Panc1 (cell line): ENCODE measurements around the gene KRT15. TPM values are rescaled to one million over a fixed set of nuclear protein-coding genes. Genes with fewer than 3 reads are reported as not detected.

ENCODE experiments used
- ATAC-seq: fragments of 200-7000 bp; cut with Tn5 transposase; 2 replicates; pipeline ENCODE4 v1.9.1; 2020; ENCODE audit warnings: mild to moderate bottlenecking, moderate library complexity
- BruUV-seq: library from RNA; stranded (reverse); fragments of 400-500 nt; replicated peaks from 2 replicates; lab custom pipeline; 2021; lab: Mats Ljungman, UMichigan
- CTCF ChIA-PET: fragments of 300-600 bp; sonication (Branson Sonifier 250); formaldehyde crosslinking; loops from one replicate; lab custom pipeline; 2022; ENCODE audit warnings: antibody characterized with exemption; lab: Charles Lee
- POLR2A ChIA-PET: fragments of 300-600 bp; sonication (Branson Sonifier 250); formaldehyde crosslinking; loops from one replicate; lab custom pipeline; 2022; ENCODE audit warnings: antibody characterized with exemption; lab: Charles Lee
- DNase-seq: peaks from one replicate; pipeline ENCODE4 v3.0.0-alpha.2; 2010; ENCODE audit warnings: low read depth, low spot score
- H3K27ac ChIP-seq: 2 replicates; pipeline ENCODE4 v1.5.1; 2011; ENCODE audit warnings: mild to moderate bottlenecking, low read length, inconsistent platforms
- H3K27me3 ChIP-seq: fragments of 200-500 bp; sonication (Bioruptor generic); 2 replicates; pipeline ENCODE4 v1.6.0; 2014; ENCODE audit warnings: low read length, inconsistent platforms; ENCODE audit not compliant: control insufficient read depth, insufficient read depth
- H3K36me3 ChIP-seq: fragments of 200-500 bp; sonication (Bioruptor generic); 2 replicates; pipeline ENCODE4 v1.5.1; 2014; ENCODE audit warnings: inconsistent platforms, mild to moderate bottlenecking, low read length, moderate library complexity; ENCODE audit not compliant: control insufficient read depth, insufficient read depth
- H3K4me1 ChIP-seq: 2 replicates; pipeline ENCODE4 v1.5.1; 2011; ENCODE audit warnings: inconsistent platforms, mild to moderate bottlenecking, low read length, moderate library complexity; ENCODE audit not compliant: control insufficient read depth, insufficient read depth
- H3K4me3 ChIP-seq, 2 experiments: 2 replicates each; pipeline ENCODE4 v1.5.1; 2011 to 2012; ENCODE audit warnings: low read depth in 2 of 2, low read length in 2 of 2, mild to moderate bottlenecking in 2 of 2, inconsistent platforms in 1 of 2, moderate library complexity in 1 of 2
- H3K9me3 ChIP-seq: fragments of 200-500 bp; sonication (Bioruptor generic); 2 replicates; pipeline ENCODE4 v1.5.1; 2014; ENCODE audit warnings: low read depth, mild to moderate bottlenecking, inconsistent platforms, low read length, moderate library complexity; ENCODE audit not compliant: control insufficient read depth, insufficient read depth
- POLR2AphosphoS5 ChIP-seq: IDR thresholded peaks from 2 replicates; pipeline ENCODE4 v1.6.1; 2012; ENCODE audit warnings: mild to moderate bottlenecking, low read depth, low read length, moderate library complexity
- SIN3A ChIP-seq: IDR thresholded peaks from 2 replicates; pipeline ENCODE4 v1.6.1; 2012; ENCODE audit warnings: low read depth, mild to moderate bottlenecking, low read length, moderate library complexity, borderline replicate concordance; ENCODE audit not compliant: insufficient read depth
- TCF7L2 ChIP-seq: IDR thresholded peaks from 2 replicates; pipeline ENCODE4 v1.6.1; 2011; ENCODE audit warnings: mild to moderate bottlenecking, low read depth, low read length, inconsistent platforms
- in situ Hi-C: cut with HindIII; loops from 2 replicates; pipeline ENCODE4 v1.10.0; 2016; ENCODE audit warnings: low sequenced_read_pairs, low pct_unique_long_range_greater_than_20kb
- intact Hi-C: fragments of 100-400 bp; cut with micrococcal nuclease; formaldehyde crosslinking; loops from one replicate; pipeline ENCODE4 v1.10.0; 2022; ENCODE audit not compliant: unreplicated experiment
- total RNA-seq: library from RNA; stranded (reverse); gene quantifications from one replicate; pipeline ENCODE4 v1.2.1, GENCODE V29; 2021; ENCODE audit not compliant: unreplicated experiment
- TF ChIP-seq, protein P1 (sequence below): fragments of 450-650 bp; IDR thresholded peaks from 2 replicates; pipeline ENCODE4 v1.5.1; 2017; ENCODE audit warnings: mild to moderate bottlenecking
- TF ChIP-seq, protein P2 (sequence below), 2 experiments: IDR thresholded peaks; 2 replicates each; pipeline ENCODE4 v1.6.1; 2011 to 2012; ENCODE audit warnings: low read depth in 2 of 2, control low read depth in 1 of 2, low read length in 1 of 2, mild to moderate bottlenecking in 1 of 2, moderate library complexity in 1 of 2; ENCODE audit not compliant: insufficient read depth in 1 of 2

The KRT15 gene
- total RNA-seq, 1 experiment from 2014 or later = 70.4 TPM

DNA sequence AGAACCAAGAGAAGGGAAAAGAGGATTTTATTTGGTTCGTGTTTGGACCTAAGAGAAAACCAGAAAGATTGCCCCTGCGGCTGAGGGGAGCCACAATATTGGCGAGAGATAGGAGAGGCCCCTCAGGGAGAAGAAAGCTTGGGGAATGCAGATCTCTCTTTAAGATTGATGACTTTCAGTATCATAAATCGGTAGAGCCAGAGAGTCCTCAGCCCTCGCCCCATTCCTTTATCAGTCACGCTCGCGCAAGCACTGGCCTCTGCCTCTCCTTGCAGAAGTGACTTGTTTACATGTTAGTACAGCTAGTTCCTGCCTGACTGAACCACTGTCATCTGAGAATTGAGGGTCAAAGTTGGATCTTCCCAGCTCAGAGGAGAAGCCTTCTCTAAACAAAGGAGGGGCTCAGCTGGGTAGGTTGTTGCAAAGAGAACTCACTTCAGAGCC is 30.9 kb upstream of the KRT15 start:
- H3K4me1 ChIP-seq = peaks cover 36% of the 10 kb centered on the region
- peaks cover 4% of the 10 kb centered on the region; the same call in 1 of the 2 replicates for H3K9me3 ChIP-seq
- BruUV-seq = no TSS peak
- ATAC-seq (no peak), DNase-seq (no peak)
- no peaks in the 10 kb centered on the region for H3K27me3 ChIP-seq
- in situ Hi-C loops = loop anchor here (25.0 kb wide), 1 partner anchor 88 kb away; no protein-coding TSS in a partner anchor
- H3K4me3 ChIP-seq = no peak overlapping the region
- POLR2A ChIA-PET = interaction anchor here (0.6 to 2.4 kb wide), 4 partner anchors 23 to 139 kb away, joined by 3 to 12 read pairs (median 4); partner anchors contain the start of gene EIF1
- intact Hi-C loops = loop anchor here (1.0 to 5.0 kb wide), 4 partner anchors 99 to 692 kb away; no protein-coding TSS in a partner anchor
- TF ChIP-seq, protein P1, sequence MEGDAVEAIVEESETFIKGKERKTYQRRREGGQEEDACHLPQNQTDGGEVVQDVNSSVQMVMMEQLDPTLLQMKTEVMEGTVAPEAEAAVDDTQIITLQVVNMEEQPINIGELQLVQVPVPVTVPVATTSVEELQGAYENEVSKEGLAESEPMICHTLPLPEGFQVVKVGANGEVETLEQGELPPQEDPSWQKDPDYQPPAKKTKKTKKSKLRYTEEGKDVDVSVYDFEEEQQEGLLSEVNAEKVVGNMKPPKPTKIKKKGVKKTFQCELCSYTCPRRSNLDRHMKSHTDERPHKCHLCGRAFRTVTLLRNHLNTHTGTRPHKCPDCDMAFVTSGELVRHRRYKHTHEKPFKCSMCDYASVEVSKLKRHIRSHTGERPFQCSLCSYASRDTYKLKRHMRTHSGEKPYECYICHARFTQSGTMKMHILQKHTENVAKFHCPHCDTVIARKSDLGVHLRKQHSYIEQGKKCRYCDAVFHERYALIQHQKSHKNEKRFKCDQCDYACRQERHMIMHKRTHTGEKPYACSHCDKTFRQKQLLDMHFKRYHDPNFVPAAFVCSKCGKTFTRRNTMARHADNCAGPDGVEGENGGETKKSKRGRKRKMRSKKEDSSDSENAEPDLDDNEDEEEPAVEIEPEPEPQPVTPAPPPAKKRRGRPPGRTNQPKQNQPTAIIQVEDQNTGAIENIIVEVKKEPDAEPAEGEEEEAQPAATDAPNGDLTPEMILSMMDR = no peak
- TF ChIP-seq SIN3A = no peak
- TF ChIP-seq POLR2AphosphoS5 = no peak
- TF ChIP-seq, protein P2, sequence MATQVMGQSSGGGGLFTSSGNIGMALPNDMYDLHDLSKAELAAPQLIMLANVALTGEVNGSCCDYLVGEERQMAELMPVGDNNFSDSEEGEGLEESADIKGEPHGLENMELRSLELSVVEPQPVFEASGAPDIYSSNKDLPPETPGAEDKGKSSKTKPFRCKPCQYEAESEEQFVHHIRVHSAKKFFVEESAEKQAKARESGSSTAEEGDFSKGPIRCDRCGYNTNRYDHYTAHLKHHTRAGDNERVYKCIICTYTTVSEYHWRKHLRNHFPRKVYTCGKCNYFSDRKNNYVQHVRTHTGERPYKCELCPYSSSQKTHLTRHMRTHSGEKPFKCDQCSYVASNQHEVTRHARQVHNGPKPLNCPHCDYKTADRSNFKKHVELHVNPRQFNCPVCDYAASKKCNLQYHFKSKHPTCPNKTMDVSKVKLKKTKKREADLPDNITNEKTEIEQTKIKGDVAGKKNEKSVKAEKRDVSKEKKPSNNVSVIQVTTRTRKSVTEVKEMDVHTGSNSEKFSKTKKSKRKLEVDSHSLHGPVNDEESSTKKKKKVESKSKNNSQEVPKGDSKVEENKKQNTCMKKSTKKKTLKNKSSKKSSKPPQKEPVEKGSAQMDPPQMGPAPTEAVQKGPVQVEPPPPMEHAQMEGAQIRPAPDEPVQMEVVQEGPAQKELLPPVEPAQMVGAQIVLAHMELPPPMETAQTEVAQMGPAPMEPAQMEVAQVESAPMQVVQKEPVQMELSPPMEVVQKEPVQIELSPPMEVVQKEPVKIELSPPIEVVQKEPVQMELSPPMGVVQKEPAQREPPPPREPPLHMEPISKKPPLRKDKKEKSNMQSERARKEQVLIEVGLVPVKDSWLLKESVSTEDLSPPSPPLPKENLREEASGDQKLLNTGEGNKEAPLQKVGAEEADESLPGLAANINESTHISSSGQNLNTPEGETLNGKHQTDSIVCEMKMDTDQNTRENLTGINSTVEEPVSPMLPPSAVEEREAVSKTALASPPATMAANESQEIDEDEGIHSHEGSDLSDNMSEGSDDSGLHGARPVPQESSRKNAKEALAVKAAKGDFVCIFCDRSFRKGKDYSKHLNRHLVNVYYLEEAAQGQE (IDR thresholded peaks at IDR 0.05; ENCODE audit: insufficient read depth in 1 of 2, low read depth in 2 of 2, low read length in 1 of 2) = no peak
- no peak for TF ChIP-seq TCF7L2
- peak overlapping the region; percentile 91 for H3K27ac ChIP-seq
- CTCF ChIA-PET = interaction anchor here (0.6 to 3.9 kb wide), 35 partner anchors 9 to 724 kb away, joined by 3 to 106 read pairs (median 8); partner anchors contain the start of genes EIF1, KRT15 and KRT19
- no peaks in the 10 kb centered on the region for H3K36me3 ChIP-seq

DNA sequence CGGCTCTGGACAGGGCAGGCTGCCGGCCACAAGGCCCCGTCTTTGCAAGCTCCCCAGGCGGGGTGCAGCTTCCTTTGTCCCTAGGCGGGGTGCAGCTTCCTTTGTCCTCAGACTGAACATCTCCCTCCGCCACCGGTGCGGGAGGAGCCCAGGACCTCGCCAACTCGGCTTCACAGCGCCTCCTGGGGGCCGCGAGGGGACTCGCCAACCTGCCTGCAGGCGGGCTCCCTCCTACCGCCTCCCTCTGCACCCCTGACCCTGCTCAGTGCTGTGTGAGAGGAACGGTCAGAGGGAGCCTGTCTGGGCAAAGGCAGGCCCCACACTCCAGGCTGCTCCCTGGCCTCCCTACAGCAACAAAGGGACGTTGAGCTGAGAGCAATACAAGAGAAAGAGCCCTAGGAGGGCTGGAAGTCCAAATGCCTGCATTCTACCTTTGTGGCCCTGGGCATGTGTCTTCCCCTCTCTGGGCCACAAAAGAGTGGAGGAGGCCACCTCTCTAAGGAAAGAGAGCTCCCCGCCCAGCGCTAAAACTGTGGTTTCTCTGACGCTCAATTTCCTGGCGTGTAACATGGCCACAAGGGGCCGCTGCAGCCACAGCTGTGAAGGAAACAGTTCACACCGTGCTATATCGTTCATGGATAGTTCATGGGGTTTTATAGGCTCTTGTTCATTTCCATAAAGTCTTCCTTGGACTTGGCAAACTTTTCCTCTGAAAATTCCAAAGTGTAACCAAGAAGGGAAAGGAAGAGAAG is 30.3 kb upstream of the KRT15 start:
- no peaks in the 10 kb centered on the region for H3K36me3 ChIP-seq
- no peaks in the 10 kb centered on the region for H3K27me3 ChIP-seq
- no peak for DNase-seq
- intact Hi-C loops (loop anchor here (1.0 to 5.0 kb wide), 4 partner anchors 99 to 692 kb away; no protein-coding TSS in a partner anchor), in situ Hi-C loops (loop anchor here (25.0 kb wide), 1 partner anchor 88 kb away; no protein-coding TSS in a partner anchor)
- peaks cover 41% of the 10 kb centered on the region for H3K4me1 ChIP-seq
- ChIA-PET POLR2A (interaction anchor here (0.6 to 2.4 kb wide), 8 partner anchors 19 to 139 kb away, joined by 3 to 12 read pairs (median 4); partner anchors contain the start of genes EIF1 and KRT19), CTCF (interaction anchor here (0.6 to 3.9 kb wide), 45 partner anchors 9 to 978 kb away, joined by 3 to 106 read pairs (median 5); partner anchors contain the start of genes EIF1, KRT15, KRT16 and KRT19)
- ATAC-seq = peak; percentile 88
- H3K4me3 ChIP-seq = peak overlapping the region; percentile 24 to 39
- no peak for TF ChIP-seq TCF7L2
- TF ChIP-seq POLR2AphosphoS5 = 0 out of 2 replicates have a peak, but pooled peaks have one; percentile 46
- TF ChIP-seq, protein P2 (IDR thresholded peaks at IDR 0.05; ENCODE audit: insufficient read depth in 1 of 2, low read depth in 2 of 2, low read length in 1 of 2) = 0 out of 4 replicates have a peak, but pooled peaks of 1 of the 2 experiments have one; percentile 39
- TF ChIP-seq, protein P1 = peak; percentile 95
- peaks cover 4% of the 10 kb centered on the region; the same call in 1 of the 2 replicates for H3K9me3 ChIP-seq
- H3K27ac ChIP-seq = peak overlapping the region; percentile 91
- BruUV-seq = no TSS peak
